GM19372 (cell line): ENCODE measurements around the gene CFAP300.

Source experiments
- ATAC-seq: cut with Tn5 transposase; IDR thresholded peaks from one replicate; pipeline ENCODE4 v1.9.1; 2021; ENCODE audit warnings: mild to moderate bottlenecking, low read depth, moderate library complexity; ENCODE audit not compliant: unreplicated experiment

The CFAP300 gene

DNA sequence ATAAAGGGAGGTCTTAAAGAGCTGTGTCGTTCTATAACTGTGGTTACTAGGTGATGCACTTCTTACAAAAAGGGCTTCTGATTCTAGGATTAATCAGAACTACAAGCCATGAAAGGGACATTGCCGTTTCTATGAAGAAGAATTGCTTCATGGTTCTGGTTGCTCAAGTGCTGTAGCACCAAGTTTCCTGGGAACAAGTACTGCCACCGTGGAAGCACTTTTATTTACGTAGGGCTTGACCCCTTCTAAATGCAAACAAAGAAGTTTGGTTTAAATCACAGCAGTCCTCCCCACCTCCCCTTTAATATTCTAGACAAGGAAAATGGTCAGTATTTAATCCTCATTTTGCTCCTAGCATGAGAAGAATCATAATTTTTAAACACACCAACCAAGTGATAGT, 72.8 kb downstream of the CFAP300 start:
- no peak for ATAC-seq

DNA sequence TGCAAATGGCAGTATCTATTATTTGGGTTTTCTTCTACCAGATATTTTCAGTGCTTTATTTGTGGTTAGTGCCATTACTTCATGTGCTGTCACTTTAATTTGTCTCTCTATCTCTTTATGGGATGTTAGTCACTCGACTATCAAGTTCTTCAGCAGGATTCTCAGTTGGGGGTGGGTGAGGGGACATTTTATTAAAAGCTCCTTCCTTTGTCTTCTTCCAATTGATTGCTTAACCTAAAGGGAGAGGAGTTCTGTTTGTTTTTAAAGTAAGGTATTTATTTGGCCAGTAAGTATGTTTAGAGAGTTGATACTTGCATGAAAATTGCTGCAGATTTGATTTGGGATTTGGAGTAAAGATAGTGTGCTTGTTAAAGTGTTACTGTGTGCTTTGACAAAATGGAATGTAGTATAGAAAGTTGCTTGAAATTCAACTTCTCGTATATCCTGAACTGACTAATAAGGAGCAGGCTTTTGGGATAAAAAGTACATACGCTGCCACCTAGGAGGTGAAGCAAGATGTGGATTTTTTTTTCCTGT, 73.3 kb downstream of the CFAP300 start:
- ATAC-seq, result no peak

DNA sequence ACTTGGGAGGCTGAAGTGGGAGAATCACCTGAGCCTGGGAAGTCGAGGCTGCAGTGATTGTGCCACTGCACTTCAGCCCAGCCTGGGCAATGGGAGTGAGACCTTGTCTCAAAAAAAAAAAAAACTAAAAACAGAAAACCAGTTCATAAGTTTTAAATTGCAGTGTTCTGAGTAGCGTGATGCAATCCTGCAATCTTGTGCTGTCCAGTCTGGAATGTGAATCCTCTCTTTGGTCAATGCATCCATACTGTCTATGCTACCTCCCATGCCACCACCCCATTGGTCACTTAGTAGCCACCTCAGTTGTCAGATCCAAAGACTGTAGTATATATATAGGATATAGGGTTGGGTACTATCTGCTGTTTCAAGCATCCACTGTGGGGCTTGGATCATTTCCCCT, 74.1 kb downstream of the CFAP300 start:
- no peak for ATAC-seq
